ENCODE results near the gene SCLT1.
"Not testable (repeated sequence)": the region's sequence is repeated elsewhere in the genome, so short reads cannot be mapped to it uniquely, and the experiment has no call there.

The SCLT1 gene

GRCh38 chr4:129069537-129069936, 23.8 kb downstream of the SCLT1 start:
- not testable (repeated sequence) for DNase-seq

GRCh38 chr4:129064717-129065116, 28.6 kb downstream of the SCLT1 start:
- DNase-seq = no peak

DNA sequence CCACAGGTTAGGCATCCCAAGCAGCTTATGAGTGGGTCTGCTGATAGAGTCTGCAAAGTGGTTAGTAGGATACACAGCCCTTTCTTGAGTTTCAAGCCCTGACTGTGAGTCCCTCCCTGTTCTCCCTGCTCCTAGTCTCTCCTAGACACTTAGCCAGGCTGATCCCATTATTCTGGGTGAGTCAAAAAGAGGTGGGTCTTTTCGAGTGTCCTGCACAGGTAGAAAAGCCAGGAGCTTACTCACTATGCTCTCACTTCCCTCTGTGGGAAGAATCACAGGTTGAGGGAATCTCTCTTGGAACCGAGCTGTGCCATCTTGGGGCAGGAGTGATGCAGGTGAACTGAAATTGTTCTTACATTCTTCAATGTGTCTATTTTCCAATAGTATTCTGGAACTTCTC, 29.7 kb downstream of the SCLT1 start:
- DNase-seq = no peak

- no peak for DNase-seq
Measured at GRCh38 chr4:129062580-129062979, 30.8 kb downstream of the SCLT1 start.

DNA sequence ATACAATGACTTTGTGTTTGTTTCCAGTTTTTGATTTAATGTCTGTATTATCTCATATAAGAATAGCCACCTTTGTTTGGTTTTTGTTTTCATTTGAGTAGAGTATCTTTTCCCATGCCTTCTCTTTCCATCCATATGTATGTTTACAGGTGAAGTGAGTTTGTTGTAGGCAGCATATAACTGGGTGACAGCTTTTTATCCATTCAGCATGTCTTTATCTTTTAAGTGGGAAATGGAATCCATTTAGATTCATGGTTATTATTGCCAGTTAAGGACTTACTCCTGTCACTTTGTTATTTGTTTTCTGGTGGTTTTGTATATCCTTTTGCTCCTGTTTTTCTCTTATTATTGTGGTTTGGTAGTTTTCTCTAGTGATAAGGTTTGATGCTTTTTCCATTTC, 34.3 kb downstream of the SCLT1 start:
- no peak for DNase-seq

DNA sequence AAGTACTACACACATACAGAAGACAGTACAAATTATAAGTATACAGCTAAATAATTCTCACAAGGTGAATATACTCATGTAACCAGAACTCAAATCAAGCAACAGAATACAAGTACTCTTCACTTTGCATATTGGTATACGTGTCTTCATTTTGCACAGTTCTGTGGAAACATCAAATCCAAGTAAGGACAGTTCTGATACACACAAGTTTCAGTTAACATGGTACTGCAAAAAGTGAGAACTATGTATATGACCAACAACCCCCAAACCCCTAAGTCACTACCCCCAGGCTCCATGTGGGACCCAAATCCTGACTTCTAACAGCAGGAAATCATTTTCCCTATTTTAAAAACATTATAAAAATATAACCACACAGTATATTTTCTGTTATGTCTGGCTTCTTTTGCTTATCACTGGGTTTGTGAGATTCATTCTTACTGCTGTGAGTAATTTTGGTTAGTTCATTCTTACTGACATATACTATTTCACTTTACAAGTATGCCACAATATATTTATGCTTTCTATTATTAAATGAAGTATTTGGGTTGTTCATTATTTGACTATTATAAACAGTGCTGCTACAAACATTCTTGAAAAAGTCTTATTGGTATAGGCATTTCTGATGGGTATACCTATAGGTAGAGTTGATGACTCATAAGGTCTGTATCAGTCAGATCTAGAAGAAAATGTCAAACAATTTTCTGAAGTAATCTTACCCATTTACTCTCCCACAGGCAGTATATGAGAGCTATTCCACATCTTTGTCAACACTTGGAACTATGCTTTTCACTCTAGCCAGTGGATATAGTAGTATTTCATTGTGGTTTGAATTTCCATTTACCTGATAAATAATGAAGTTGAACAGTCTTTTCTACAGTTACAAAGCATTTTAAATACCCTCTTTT, 47.0 kb downstream of the SCLT1 start:
- no peak for DNase-seq

GRCh38 chr4:129043523-129043922, 49.8 kb downstream of the SCLT1 start:
- no peak for DNase-seq

DNA sequence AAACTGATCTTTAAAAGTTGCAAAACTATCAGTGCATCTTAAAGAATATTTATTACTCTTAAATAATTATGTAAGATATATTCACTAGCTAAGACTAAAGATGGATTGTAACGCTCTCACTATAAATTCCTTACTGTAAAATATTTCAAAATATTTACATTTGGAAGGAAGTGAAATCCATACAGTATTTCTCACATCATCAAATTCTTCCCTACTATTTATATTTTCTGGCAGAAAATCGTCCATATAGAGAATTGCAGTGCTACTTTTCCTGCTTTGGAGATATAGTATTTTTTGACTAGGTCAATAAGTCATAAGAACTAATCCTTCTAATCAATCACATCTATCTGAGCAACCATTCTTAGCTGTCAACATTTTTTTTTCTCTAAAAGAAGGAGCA, 52.9 kb downstream of the SCLT1 start:
- no peak for DNase-seq

DNA sequence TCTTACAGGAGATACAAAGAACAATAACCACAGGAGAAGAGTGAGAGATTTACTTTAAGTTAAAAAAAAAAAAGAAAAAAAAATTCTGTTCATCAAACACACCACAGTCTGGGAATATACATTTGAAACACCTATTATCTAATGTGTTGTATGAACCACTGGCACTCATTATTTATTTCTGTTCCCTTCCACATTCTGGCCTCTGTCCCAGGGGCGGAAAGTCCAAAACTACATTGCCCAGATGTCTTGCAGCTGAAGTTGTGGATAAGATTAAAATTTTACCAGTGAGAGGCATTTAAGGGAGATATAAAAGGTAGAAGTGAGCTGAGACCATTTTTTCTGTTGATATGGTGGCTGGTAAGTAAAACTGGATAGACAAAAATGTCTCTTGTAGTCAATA, 56.2 kb downstream of the SCLT1 start:
- no peak for DNase-seq

DNA sequence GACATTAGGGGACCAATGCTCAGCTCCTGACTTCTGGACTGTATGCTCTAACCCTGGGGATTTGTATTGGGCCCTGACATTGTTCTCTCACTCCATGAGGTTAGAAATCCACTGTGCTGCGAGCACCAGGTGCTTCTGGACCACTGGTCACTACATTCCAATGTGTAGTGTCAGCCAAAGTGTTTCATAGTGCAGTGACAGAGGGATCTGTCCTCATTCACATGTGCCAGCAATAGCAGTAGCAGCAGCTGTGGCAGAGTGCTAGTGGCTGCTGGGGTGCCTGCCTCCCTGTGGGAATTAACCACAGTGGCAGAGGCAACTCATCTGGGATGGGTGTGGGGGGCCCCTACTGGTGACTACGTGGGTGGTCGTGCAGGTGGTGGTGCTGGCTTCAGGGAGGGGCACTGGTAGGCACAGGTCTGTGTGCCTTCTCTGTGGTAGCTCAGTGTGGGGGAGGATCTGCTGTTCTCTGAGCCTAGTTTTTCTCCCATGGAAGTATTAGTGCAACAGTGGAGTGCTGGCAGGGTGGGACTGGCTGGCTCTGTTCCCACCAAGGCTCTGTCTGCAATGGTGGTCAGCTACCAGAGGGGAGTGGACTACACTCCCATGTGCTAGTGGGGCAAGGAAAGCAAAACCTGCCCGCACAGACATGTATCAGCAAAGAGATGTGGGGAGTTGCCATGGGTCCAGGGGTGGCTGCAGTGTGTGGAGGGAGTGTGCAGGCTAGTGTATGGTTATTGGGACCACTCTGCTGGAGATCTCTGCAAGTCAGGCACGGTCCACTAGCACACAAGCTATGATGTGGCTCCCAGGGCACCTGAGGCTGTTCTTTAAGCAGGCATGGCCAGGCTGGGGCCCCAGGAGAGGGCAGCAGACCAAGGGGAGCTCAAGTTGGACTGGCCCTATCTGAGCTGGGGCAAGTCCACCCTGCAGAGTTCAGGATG, 78.5 kb downstream of the SCLT1 start:
- DNase-seq = no peak

DNA sequence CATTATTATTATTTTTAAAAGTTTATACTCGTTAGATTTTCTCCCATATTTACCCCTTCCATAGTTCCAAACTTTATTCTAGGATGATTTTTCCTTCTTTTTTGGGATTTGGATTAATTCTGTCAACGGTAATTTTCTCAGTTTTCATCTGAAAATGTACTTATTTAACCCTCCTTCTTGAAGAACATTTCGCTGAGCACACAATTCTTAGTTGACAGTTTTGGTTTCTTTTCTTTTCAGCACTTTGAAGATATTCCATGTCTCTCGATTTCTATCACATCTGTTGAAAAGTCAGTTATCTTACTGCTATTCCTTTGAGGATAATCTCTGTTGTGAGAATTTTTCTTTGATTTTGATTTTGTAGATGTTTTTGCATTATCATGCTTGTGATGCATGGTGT, 85.2 kb downstream of the SCLT1 start:
- DNase-seq = no peak

DNA sequence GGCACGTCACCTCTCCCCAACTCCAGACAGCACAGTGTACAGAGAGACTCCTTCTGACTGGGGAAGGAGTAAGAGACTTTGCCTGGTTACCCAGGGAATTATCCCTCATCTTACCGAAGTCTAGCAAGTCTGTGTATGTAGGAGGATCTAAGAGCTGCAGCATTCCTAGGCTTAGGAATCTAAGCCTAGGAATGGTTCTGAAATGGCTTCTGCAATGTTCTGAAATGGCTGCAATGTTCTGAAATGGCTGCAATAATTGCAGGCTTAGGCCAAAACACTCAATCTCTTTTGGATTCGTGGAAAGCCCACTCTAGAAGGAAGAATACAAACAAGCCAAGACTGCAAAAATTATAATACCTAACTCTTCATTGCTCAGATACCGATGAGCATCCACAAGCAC, 106.4 kb downstream of the SCLT1 start:
- DNase-seq = no peak

- DNase-seq = no peak
Measured at GRCh38 chr4:128986019-128986418, 107.3 kb downstream of the SCLT1 start.

GRCh38 chr4:128983771-128984485, 109.4 kb downstream of the SCLT1 start:
- DNase-seq = no peak

DNA sequence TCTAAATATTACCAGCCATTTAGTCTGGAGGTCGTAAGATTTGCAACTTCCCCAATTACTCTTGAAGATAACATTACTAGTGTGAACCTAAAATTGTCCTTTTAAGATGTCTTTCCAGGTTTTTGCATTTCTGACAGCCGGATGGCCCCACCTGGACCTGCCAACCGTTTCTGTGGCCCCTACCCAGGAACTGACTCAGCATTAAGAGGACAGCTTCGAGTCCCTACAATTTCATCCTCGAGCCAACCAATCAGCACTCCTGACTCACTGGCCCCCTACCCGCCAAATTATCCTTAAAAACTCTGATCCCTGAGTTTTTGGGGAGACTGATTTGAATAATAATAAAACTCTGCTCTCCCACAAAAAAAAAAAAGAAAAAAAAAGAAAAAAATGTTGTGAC, 112.0 kb downstream of the SCLT1 start:
- no peak for DNase-seq

DNA sequence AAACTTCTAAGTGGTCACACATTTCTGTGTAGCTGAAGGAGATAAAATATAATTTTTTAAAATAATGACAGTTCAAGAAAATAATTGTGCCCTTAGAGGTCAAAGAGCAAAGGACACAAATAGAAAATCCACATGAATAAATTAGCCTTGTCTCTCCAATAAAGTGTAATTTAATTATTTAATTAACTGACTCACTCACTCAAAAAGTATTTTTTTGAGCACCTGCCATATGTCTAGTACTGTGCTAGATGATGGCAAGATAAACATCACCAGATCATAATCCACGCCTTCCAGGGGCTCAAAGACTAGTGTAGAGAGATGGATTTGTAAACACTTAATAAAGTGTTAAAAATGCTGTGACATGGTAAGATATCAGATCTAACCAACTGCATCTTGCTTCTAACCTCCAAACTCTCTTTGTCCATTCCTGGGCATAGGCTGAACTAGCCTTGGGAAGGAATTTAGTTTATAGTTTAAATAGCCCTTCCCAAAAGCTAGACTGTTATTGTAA, 112.5 kb downstream of the SCLT1 start:
- no peak for DNase-seq

DNA sequence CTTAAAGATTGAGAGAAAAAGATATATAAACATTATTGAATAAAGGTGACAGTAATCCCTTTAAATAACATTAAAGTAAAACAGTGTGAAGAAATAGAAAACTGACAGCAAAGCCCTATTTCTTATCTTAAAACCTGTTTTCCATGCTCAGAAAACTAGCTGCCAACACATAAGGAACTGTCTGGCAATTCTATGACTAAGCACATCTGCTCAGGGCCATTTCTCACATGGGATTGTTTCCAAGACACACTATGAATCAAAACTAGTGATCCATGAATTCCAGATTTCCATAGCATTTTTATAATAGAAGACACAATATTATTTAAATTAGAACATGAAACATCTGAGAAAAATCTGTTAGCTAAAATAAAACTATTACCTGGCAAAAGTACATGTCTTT, 113.4 kb downstream of the SCLT1 start:
- no peak for DNase-seq

- DNase-seq = no peak
Measured at GRCh38 chr4:128978985-128979384, 114.4 kb downstream of the SCLT1 start.

GRCh38 chr4:128974136-128974581, 119.2 kb downstream of the SCLT1 start:
- DNase-seq = no peak

GRCh38 chr4:128973384-128973783, 120.0 kb downstream of the SCLT1 start:
- DNase-seq = no peak

DNA sequence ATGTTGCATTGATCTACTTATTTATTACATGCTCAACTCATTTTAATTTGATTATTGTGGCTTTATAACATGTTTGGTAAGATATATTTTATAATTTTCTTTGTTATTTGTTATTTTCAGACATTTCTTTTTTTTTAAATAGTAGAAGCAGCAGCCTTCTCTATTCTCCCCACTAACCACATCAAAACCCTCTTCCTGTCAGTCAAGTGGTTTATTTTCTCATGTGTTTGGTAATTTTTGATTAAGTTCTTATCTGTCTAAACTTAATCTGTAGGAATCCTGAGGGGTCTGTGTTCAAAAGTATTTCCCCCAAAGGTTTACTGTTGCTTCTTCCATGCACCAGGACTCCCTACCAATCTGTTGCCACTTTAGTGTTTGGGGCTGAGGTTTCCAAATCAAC, 131.9 kb downstream of the SCLT1 start:
- DNase-seq = no peak

DNA sequence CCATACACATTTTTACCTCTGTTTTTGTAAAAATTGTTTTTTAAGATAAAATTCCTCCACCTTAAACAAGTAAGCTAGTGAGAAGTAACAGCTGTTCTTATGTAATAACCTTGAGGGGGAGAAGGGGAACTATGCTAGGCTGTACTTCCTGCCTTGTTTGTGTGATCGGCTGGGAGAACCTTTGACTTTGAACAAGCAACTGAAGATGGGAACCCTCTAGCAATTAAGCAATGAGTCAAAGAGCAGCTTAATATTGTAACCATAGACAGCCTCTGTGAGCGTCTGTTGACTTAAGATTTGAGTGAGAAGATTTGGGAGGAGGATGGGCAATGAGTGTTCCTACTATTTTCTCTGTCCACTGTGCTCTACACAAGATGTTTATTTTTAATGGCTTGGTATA, 135.1 kb downstream of the SCLT1 start:
- no peak for DNase-seq

DNA sequence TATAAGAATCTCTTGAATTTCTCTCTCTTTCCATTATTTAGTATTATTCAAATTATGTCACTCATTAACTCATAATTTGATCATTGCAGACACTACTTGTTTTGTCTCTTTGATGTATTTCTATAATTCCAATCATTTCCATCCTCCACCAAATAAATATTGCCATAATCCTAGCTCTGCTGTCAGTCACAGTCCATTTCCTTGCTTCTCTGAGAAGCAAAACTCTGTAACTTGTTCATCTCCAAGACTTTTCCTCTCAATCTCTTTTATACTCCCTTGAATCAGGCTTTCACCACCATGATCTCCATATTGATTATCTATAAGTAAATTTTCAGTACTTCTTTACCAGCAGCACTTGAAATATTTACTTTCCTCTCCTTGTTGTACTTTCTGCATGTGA, 135.9 kb downstream of the SCLT1 start:
- DNase-seq = no peak
